Measurements from ENCODE around the gene EPS8L2. TPM values are rescaled to one million over a fixed set of nuclear protein-coding genes. Genes with fewer than 3 reads are reported as not detected.

The EPS8L2 gene
- 17.9 and 20.8 TPM in 2 replicates for total RNA-seq

DNA sequence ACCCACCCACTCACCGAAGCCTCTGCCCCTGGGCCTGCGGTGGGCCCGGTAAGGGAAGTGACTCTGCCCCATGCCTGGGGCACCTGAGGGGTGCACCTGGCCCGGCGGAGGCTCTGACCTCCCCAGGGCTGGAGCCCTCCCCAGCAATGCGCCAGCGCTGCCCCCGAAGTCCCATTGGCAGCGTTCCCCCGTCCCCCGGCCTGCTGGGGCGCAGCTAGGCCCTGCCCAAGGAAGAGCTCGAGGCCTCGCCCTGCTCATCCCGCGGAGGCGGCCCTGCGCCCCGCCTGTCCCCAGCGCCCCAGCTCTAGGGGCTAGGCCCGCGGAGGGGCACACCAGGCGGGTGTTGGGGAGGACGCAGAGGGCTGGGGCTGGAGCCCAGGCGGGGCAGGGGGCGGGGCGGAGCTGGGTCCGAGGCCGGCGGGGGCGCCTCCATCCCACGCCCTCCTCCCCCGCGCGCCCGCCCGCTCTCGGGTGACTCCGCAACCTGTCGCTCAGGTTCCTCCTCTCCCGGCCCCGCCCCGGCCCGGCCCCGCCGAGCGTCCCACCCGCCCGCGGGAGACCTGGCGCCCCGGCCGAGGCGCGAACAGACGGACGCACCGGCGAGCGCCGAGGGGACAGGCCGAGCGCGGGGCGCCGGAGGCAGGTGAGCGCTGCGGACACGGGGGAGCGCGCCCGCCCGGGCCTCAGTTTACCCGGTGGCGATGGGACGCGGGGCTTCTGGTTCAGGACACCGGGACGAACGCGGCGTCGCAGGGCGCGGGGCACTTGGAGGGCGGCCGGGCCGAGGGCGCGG, at the start of gene EPS8L2:
TSS of gene EPS8L2 (plus strand) at position 586 of the 793 bp plus-strand sequence. CDS start 3,177 bp downstream, outside the sequence.

DNA sequence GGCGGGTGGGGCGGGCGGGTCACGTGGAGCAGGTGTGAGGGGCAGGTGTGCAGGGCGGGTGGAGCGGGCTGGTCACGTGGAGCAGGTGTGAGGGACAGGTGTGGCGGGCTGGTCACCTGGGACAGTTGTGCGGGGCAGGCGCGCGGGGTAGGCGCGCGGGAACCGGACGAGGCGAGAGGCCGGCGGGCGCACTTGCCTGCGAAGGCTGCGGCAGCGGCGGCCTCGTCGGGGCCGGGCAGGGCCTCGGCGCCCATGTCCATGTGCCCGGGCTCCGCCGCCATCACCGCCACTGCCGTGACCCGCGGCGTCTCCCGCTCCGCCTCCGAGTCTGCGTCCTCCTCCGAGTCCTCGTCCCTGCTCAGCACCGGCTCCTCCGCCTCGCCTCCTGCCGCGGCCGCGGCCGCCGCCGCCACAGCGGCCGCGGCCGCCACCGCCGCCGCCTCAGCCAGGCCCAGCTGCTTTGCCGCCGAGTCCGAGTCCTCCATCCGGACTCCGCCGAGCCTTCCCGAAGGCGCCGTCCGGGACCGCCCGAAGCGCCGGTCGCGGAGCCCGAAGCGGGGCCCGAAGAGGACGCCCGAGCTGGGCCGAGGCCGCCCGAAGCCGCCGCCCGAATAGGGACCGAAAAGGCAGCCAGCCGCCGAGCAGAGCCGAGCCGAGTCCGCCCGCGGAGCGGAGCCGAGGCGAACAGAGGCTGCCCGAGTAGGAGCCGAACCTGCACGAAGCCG, 11.3 kb upstream of the EPS8L2 start, which contains the start of gene DEAF1:
TSS of gene DEAF1 (minus strand) at position 660 of the 725 bp plus-strand sequence. CDS start at position 485, 175 bp downstream.

DNA sequence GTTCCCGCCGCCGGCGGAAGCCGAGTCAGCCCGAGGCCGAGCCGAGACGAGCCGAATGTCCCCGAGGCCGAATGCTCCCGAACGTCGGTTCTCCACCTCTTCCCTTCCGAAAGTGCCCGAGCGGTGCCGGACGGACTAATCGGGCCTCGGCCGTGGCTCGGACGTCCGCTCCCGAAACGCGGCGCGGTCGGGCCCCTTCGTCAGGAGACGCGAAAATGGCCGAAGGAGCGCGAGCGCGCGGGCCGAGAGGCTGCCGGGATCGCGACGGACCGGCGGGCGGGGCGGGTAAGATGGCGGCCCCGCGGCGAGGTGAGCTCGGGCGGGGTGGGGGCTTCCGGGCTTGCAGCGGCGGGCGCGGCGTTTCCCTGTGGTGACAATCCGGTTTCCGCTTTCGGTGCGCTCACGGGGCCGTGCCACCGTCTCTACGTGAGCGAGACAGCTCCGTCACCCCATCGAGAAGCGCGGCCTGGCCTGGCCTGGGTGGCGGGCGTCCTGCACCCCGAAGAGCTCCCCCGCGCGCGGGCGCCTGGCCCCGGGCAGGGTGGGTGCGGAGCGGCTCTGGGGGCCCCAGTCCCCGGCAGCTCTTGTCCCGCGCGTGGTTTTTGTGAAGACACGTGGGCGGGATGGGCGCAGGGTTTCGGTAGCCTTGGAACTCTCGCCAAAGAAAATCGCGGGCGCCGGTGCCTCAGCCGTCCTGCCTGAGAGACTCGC, 10.3 kb upstream of the EPS8L2 start, which contains the start of gene TMEM80:
TSS of gene TMEM80 (plus strand) at position 279 of the 711 bp plus-strand sequence. CDS start at position 291, 12 bp downstream.

DNA sequence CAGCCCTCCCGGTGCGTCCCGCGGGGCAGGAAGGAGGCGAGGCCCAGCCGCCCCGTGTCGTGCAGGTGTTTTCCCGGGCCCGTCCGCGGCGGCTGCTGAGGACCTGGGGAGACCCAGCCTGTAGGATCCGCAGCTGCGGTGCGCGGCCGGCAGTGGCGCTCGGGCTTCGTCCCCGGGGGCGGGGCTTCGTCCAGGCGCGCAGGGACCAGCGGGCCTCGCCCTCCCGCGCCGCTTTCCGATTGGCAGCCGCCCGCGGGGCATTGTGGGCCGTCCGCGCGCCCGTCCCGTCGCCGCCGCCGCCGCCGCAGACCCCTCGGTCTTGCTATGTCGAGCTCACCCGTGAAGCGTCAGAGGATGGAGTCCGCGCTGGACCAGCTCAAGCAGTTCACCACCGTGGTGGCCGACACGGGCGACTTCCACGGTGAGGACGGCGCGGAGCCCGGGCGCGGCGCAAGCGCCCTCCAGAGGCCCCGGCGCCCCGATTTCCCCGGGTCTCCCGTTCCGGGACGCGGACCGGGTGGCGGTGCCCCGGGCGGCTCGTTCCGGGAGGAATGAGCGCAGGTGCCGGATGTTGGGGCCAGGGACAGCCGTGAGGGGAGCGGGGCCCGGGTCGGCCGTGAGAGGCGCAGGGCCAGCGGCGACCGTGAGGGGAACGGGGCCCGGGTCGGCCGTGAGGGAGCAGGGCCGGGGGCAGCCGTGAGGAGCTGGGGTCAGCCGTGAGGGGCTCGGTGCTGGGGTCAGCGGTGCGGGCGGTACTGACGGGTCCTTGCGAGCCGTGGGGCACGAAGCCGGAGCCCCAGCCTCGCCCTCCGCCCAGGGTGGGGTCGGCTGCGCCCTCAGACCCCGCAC, 41.4 kb downstream of the EPS8L2 start, which contains the start of gene TALDO1:
TSS of gene TALDO1 (plus strand) at position 307 of the 849 bp plus-strand sequence. CDS start at position 325, 18 bp downstream.

Other genes with a start within 250 kb of the EPS8L2 start
- 211 and 362 TPM in 2 replicates for gene RNH1, start 199.0 kb upstream of the EPS8L2 start, total RNA-seq
- 52.8 and 80.4 TPM in 2 replicates for gene HRAS, start 170.7 kb upstream of the EPS8L2 start, total RNA-seq
- gene LRRC56, start 168.7 kb upstream of the EPS8L2 start, total RNA-seq: 0.26 and 2.6 TPM in 2 replicates
- gene LMNTD2, start 145.5 kb upstream of the EPS8L2 start, total RNA-seq: 0.39 and 1.2 TPM in 2 replicates
- gene RASSF7, start 145.3 kb upstream of the EPS8L2 start, total RNA-seq: 6.8 and 8.1 TPM in 2 replicates
- gene PHRF1, start 129.8 kb upstream of the EPS8L2 start, total RNA-seq: 17.1 and 30.9 TPM in 2 replicates
- 13.3 and 28.1 TPM in 2 replicates for gene IRF7, start 90.3 kb upstream of the EPS8L2 start, total RNA-seq
- gene CDHR5, start 81.3 kb upstream of the EPS8L2 start, total RNA-seq: 0.26 TPM in 1 of 2 replicates, not detected in the other
- gene SCT, start 79.0 kb upstream of the EPS8L2 start, total RNA-seq: not detected in 2 replicates
- not detected in 2 replicates for gene DRD4, start 69.0 kb upstream of the EPS8L2 start, total RNA-seq
- 21.5 and 33.3 TPM in 2 replicates for gene DEAF1, start 11.0 kb upstream of the EPS8L2 start, total RNA-seq
- gene TMEM80, start 10.4 kb upstream of the EPS8L2 start, total RNA-seq: 12.5 and 63.3 TPM in 2 replicates
- 172 and 222 TPM in 2 replicates for gene TALDO1, start 41.2 kb downstream of the EPS8L2 start, total RNA-seq
- gene GATD1, start 71.3 kb downstream of the EPS8L2 start, total RNA-seq: 15.1 and 24.4 TPM in 2 replicates
- gene CEND1, start 83.9 kb downstream of the EPS8L2 start, total RNA-seq: 2.2 and 3.8 TPM in 2 replicates
- 9.7 and 14.5 TPM in 2 replicates for gene SLC25A22, start 92.0 kb downstream of the EPS8L2 start, total RNA-seq
- gene PIDD1, start 99.0 kb downstream of the EPS8L2 start, total RNA-seq: 13.7 and 27.5 TPM in 2 replicates
- gene RPLP2, start 103.7 kb downstream of the EPS8L2 start, total RNA-seq: 326 and 769 TPM in 2 replicates
- 16.7 and 39.5 TPM in 2 replicates for gene PNPLA2, start 112.7 kb downstream of the EPS8L2 start, total RNA-seq
- 1.2 and 1.8 TPM in 2 replicates for gene CRACR2B, start 121.7 kb downstream of the EPS8L2 start, total RNA-seq
- 224 and 544 TPM in 2 replicates for gene CD151, start 126.7 kb downstream of the EPS8L2 start, total RNA-seq
- gene POLR2L, start 136.3 kb downstream of the EPS8L2 start, total RNA-seq: 72.8 and 124 TPM in 2 replicates
- gene TSPAN4, start 136.6 kb downstream of the EPS8L2 start, total RNA-seq: 170 and 176 TPM in 2 replicates
- 131 and 209 TPM in 2 replicates for gene CHID1, start 204.6 kb downstream of the EPS8L2 start, total RNA-seq
- 40.6 and 42.7 TPM in 2 replicates for gene AP2A2, start 219.6 kb downstream of the EPS8L2 start, total RNA-seq

All from epithelial cell of alveolus of lung (primary cell).